Fibroblast of lung (primary cell): ENCODE data around the gene WSCD1. TPM values are rescaled to one million over a fixed set of nuclear protein-coding genes. Genes with fewer than 3 reads are reported as not detected.

Source experiments
- DNase-seq, 2 donors: peaks; one replicate each; pipeline versions ENCODE4 v3.0.0 to v3.0.0-alpha.2; 2010; ENCODE audit warnings: low read depth in 2 of 2
- H2AFZ ChIP-seq: 2 replicates; pipeline ENCODE4 v1.5.1; 2012; ENCODE audit warnings: low read length, control low read depth, inconsistent platforms
- H3K27ac ChIP-seq: 2 replicates; pipeline ENCODE4 v1.5.1; 2011; ENCODE audit warnings: low read length, control low read depth; ENCODE audit not compliant: insufficient read depth
- H3K27me3 ChIP-seq: 2 replicates; pipeline ENCODE4 v1.5.1; 2011; ENCODE audit warnings: mild to moderate bottlenecking, low read length; ENCODE audit not compliant: control insufficient read depth, insufficient read depth
- H3K36me3 ChIP-seq: 2 replicates; pipeline ENCODE4 v1.5.1; 2011; ENCODE audit warnings: low read length; ENCODE audit not compliant: control insufficient read depth, insufficient read depth
- H3K4me1 ChIP-seq: 2 replicates; pipeline ENCODE4 v1.5.1; 2011; ENCODE audit warnings: low read length; ENCODE audit not compliant: control insufficient read depth, insufficient read depth; ENCODE audit errors: extremely low read depth
- H3K4me2 ChIP-seq: 2 replicates; pipeline ENCODE4 v1.5.1; 2011; ENCODE audit warnings: low read length, control low read depth; ENCODE audit not compliant: insufficient read depth; ENCODE audit errors: extremely low read depth
- H3K4me3 ChIP-seq, 4 experiments: fragments of 200-600 bp in 1 of 4; sonication (generic) in 1 of 4; replicated peaks in 1 of 4; 2 replicates each; pipeline ENCODE4 v1.5.1; 2011 to 2016; ENCODE audit warnings: low read length in 4 of 4, low read depth in 3 of 4, mild to moderate bottlenecking in 3 of 4, control low read depth in 2 of 4, inconsistent platforms in 1 of 4, mixed read lengths in 1 of 4; ENCODE audit not compliant: insufficient read depth in 1 of 4; ENCODE audit errors: control extremely low read depth in 1 of 4
- H3K79me2 ChIP-seq: 2 replicates; pipeline ENCODE4 v1.5.1; 2012; ENCODE audit warnings: mild to moderate bottlenecking, low read length, inconsistent platforms; ENCODE audit not compliant: control insufficient read depth, insufficient read depth
- H3K9ac ChIP-seq: 2 replicates; pipeline ENCODE4 v1.5.1; 2011; ENCODE audit warnings: mild to moderate bottlenecking, low read length, control low read depth; ENCODE audit not compliant: insufficient read depth
- H3K9me3 ChIP-seq: 2 replicates; pipeline ENCODE4 v1.5.1; 2012; ENCODE audit warnings: low read depth, low read length; ENCODE audit not compliant: control insufficient read depth, insufficient read depth
- H4K20me1 ChIP-seq: 2 replicates; pipeline ENCODE4 v1.5.1; 2011; ENCODE audit warnings: low read length; ENCODE audit not compliant: control insufficient read depth, insufficient read depth; ENCODE audit errors: extremely low read depth
- CTCF ChIP-seq, 2 donors: IDR thresholded peaks in 1 of 2; conservative IDR thresholded peaks in 1 of 2; 1 replicate in 1 of 2; 2 replicates in 1 of 2; pipeline ENCODE4 v1.5.1; 2011 to 2012; ENCODE audit warnings: low read length in 2 of 2, control low read depth in 1 of 2, inconsistent platforms in 1 of 2, low read depth in 1 of 2, mild to moderate bottlenecking in 1 of 2
- EZH2 ChIP-seq: IDR thresholded peaks from 2 replicates; pipeline ENCODE4 v1.5.1; 2012; ENCODE audit warnings: low read length, control low read depth, mild to moderate bottlenecking; ENCODE audit errors: missing control alignments
- polyA plus RNA-seq, 2 donors: library from polyadenylated mRNA; depleted of rRNA in 1 of 2; stranded (reverse) in 1 of 2; unstranded in 1 of 2; fragments of >200 nt; gene quantifications; 2 replicates each; pipeline ENCODE4 v1.2.1, GENCODE V29; 2011 to 2012; ENCODE audit warnings: missing spikeins in 1 of 2
- total RNA-seq: library from RNA; depleted of rRNA; stranded (reverse); fragments of >200 nt; gene quantifications from 2 replicates; pipeline ENCODE4 v1.2.1, GENCODE V29; 2014

The WSCD1 gene
- total and polyA plus RNA-seq, 2 donors (not counting 1 experiment from before 2014, with no cell fraction given): 0.56 to 0.83 TPM

GRCh38 chr17:6088141-6088540 is 18.0 kb downstream of the WSCD1 start:
- Histone ChIP-seq H2AFZ (no peak overlapping the region), H3K79me2 (no peaks in the 10 kb centered on the region), H3K9ac (no peak overlapping the region), H3K36me3 (no peaks in the 10 kb centered on the region), H4K20me1 (no peaks in the 10 kb centered on the region), H3K9me3 (no peaks in the 10 kb centered on the region), H3K27ac (no peak overlapping the region), H3K4me3 (no peak overlapping the region), H3K4me2 (no peak overlapping the region), H3K27me3 (no peaks in the 10 kb centered on the region), H3K4me1 (no peaks in the 10 kb centered on the region)
- DNase-seq: no peak
- TF ChIP-seq EZH2: no peak
- no peak for TF ChIP-seq CTCF (conservative IDR thresholded peaks at IDR 0.05 in 1 of 2, IDR thresholded peaks at IDR 0.05 in 1 of 2; ENCODE audit: low read depth in 1 of 2, low read length in 2 of 2)

GRCh38 chr17:6090253-6090652 is 20.1 kb downstream of the WSCD1 start:
- Histone ChIP-seq H3K4me1 (no peaks in the 10 kb centered on the region), H3K9ac (no peak overlapping the region), H3K4me3 (no peak overlapping the region), H3K9me3 (no peaks in the 10 kb centered on the region), H3K4me2 (no peak overlapping the region), H4K20me1 (no peaks in the 10 kb centered on the region), H3K27ac (no peak overlapping the region), H2AFZ (no peak overlapping the region), H3K36me3 (no peaks in the 10 kb centered on the region), H3K27me3 (no peaks in the 10 kb centered on the region), H3K79me2 (no peaks in the 10 kb centered on the region)
- DNase-seq: no peak
- TF ChIP-seq EZH2 (no peak), CTCF (conservative IDR thresholded peaks at IDR 0.05 in 1 of 2, IDR thresholded peaks at IDR 0.05 in 1 of 2; ENCODE audit: low read depth in 1 of 2, low read length in 2 of 2) (no peak)

- H2AFZ ChIP-seq: no peak overlapping the region
- H3K4me3 ChIP-seq: no peak overlapping the region
- no peak for TF ChIP-seq EZH2
- TF ChIP-seq CTCF (conservative IDR thresholded peaks at IDR 0.05 in 1 of 2, IDR thresholded peaks at IDR 0.05 in 1 of 2; ENCODE audit: low read depth in 1 of 2, low read length in 2 of 2): no peak
- H3K4me1 ChIP-seq: no peaks in the 10 kb centered on the region
- no peak overlapping the region for H3K4me2 ChIP-seq
- H3K79me2 ChIP-seq: no peaks in the 10 kb centered on the region
- H3K9ac ChIP-seq: no peak overlapping the region
- no peaks in the 10 kb centered on the region for H3K36me3 ChIP-seq
- no peak overlapping the region for H3K27ac ChIP-seq
- H4K20me1 ChIP-seq: no peaks in the 10 kb centered on the region
- H3K9me3 ChIP-seq: no peaks in the 10 kb centered on the region
- no peak for DNase-seq
- no peaks in the 10 kb centered on the region for H3K27me3 ChIP-seq
Measured at GRCh38 chr17:6092182-6092902, 22.2 kb downstream of the WSCD1 start.
